HepG2 (cell line): ENCODE measurements around the gene HHATL. TPM values are rescaled to one million over a fixed set of nuclear protein-coding genes. Genes with fewer than 3 reads are reported as not detected.

ENCODE experiments used
- ATAC-seq: fragments of 200-7000 bp; cut with Tn5 transposase; 3 replicates; pipeline ENCODE4 v1.9.1; 2020; ENCODE audit warnings: mild to moderate bottlenecking, moderate library complexity
- BruUV-seq: library from RNA; stranded (reverse); fragments of 400-500 nt; replicated peaks from 2 replicates; lab custom pipeline; 2021; lab: Mats Ljungman, UMichigan
- CTCF ChIA-PET: fragments of 300-600 bp; formaldehyde crosslinking; extraction: SDS; loops from one replicate; lab custom pipeline; 2021; ENCODE audit warnings: low total read pairs, inconsistent platforms, low intra/inter-chr PET ratio; lab: Yijun Ruan, JAX
- POLR2A ChIA-PET: fragments of 350-600 bp; sonication (Branson Sonifier 250); formaldehyde crosslinking; loops from one replicate; lab custom pipeline; 2020; ENCODE audit warnings: antibody characterized with exemption, inconsistent platforms; lab: Yijun Ruan, JAX
- DNase-seq: peaks from one replicate; pipeline ENCODE4 v3.0.0-alpha.2; 2015; ENCODE audit warnings: low spot score
- FAIRE-seq: peaks from 3 replicates; lab custom pipeline; 2011; peaks lifted over from hg19 to GRCh38; lab: Jason Lieb, UNC
- H2AFZ ChIP-seq: one replicate; pipeline ENCODE4 v1.6.1; 2011; ENCODE audit warnings: low read length, inconsistent platforms
- H3K27ac ChIP-seq: fragments of 300-600 bp; 3 replicates; pipeline ENCODE4 v1.8.0; 2011; ENCODE audit warnings: mixed run types, mild to moderate bottlenecking, mixed read lengths, low read length, inconsistent platforms; ENCODE audit not compliant: insufficient read depth; ENCODE audit errors: extremely low read length
- H3K27me3 ChIP-seq, 2 experiments: fragments of 200-600 bp in 1 of 2; 2 replicates in 1 of 2; 3 replicates in 1 of 2; pipeline versions ENCODE4 v1.6.0 to v1.8.0; 2011; ENCODE audit warnings: low read length in 2 of 2, mild to moderate bottlenecking in 2 of 2, moderate library complexity in 2 of 2, inconsistent platforms in 1 of 2; ENCODE audit not compliant: insufficient read depth in 2 of 2, control insufficient read depth in 1 of 2
- H3K36me3 ChIP-seq, 2 experiments: fragments of 200-600 bp in 1 of 2; replicated peaks in 1 of 2; 2 replicates in 1 of 2; 3 replicates in 1 of 2; pipeline versions ENCODE4 v1.5.1 to v1.8.0; 2011; ENCODE audit warnings: low read length in 2 of 2, inconsistent platforms in 1 of 2; ENCODE audit not compliant: insufficient read depth in 2 of 2, control insufficient read depth in 1 of 2
- H3K4me1 ChIP-seq: 2 replicates; pipeline ENCODE4 v1.5.1; 2012; ENCODE audit warnings: low read length, inconsistent platforms; ENCODE audit not compliant: insufficient read depth
- H3K4me2 ChIP-seq: 2 replicates; pipeline ENCODE4 v1.6.0; 2011; ENCODE audit warnings: low read depth, low read length, inconsistent platforms
- H3K4me3 ChIP-seq, 3 experiments: fragments of 200-600 bp in 1 of 3; sonication (generic), shearing (Covaris generic) in 1 of 3; replicated peaks in 1 of 3; 2 replicates each; pipeline ENCODE4 v1.5.1; 2011 to 2016; ENCODE audit warnings: low read length in 3 of 3, inconsistent platforms in 2 of 3, low read depth in 2 of 3, mild to moderate bottlenecking in 2 of 3, control low read depth in 1 of 3, mixed read lengths in 1 of 3; ENCODE audit not compliant: insufficient read depth in 1 of 3
- H3K79me2 ChIP-seq: one replicate; pipeline ENCODE4 v1.6.1; 2011; ENCODE audit warnings: low read length, inconsistent platforms; ENCODE audit not compliant: insufficient read depth
- H3K9ac ChIP-seq: 2 replicates; pipeline ENCODE4 v1.6.0; 2011; ENCODE audit warnings: mild to moderate bottlenecking, low read depth, low read length, inconsistent platforms; ENCODE audit not compliant: insufficient read depth
- H3K9me3 ChIP-seq: 2 replicates; pipeline ENCODE4 v1.5.1; 2012; ENCODE audit warnings: mild to moderate bottlenecking, low read length
- H4K20me1 ChIP-seq: 2 replicates; pipeline ENCODE4 v1.6.0; 2011; ENCODE audit warnings: inconsistent platforms, mild to moderate bottlenecking, low read length, moderate library complexity; ENCODE audit not compliant: insufficient read depth
- CEBPG ChIP-seq: IDR thresholded peaks from 2 replicates; pipeline ENCODE4 v1.6.1; 2016
- PITX1 ChIP-seq: sonication (generic); formaldehyde crosslinking; IDR thresholded peaks from 2 replicates; pipeline ENCODE4 v1.5.1; 2020; ENCODE audit warnings: mild to moderate bottlenecking, missing genetic modification reagents
- RAD21 ChIP-seq: fragments of 450-650 bp; formaldehyde crosslinking; IDR thresholded peaks from 2 replicates; pipeline ENCODE4 v1.5.0; 2020; ENCODE audit warnings: mild to moderate bottlenecking
- RAD51 ChIP-seq: fragments of 450-650 bp; IDR thresholded peaks from 2 replicates; pipeline ENCODE4 v1.6.1; 2016; ENCODE audit warnings: borderline replicate concordance
- STAG1 ChIP-seq: sonication (generic); formaldehyde crosslinking; IDR thresholded peaks from 2 replicates; pipeline ENCODE4 v1.4.0; 2020; ENCODE audit warnings: missing genetic modification reagents
- TEAD3 ChIP-seq: optimal IDR thresholded peaks from 2 replicates; pipeline ENCODE3; 2016; ENCODE audit warnings: borderline replicate concordance
- XRCC5 ChIP-seq: fragments of 200-400 bp; formaldehyde crosslinking; optimal IDR thresholded peaks from 2 replicates; pipeline ENCODE3; 2017; ENCODE audit warnings: mild to moderate bottlenecking, low read length
- ZFP62 ChIP-seq: sonication (generic); formaldehyde crosslinking; IDR thresholded peaks from 2 replicates; pipeline ENCODE4 v1.4.0; 2020; ENCODE audit warnings: missing genetic modification reagents
- ZFX ChIP-seq: sonication (generic); formaldehyde crosslinking; IDR thresholded peaks from 2 replicates; pipeline ENCODE4 v1.4.0; 2020; ENCODE audit warnings: mild to moderate bottlenecking, low read depth, missing genetic modification reagents, moderate library complexity
- ZNF224 ChIP-seq: sonication (generic); formaldehyde crosslinking; IDR thresholded peaks from 2 replicates; pipeline ENCODE4 v1.5.0; 2020; ENCODE audit warnings: mild to moderate bottlenecking, missing genetic modification reagents
- WGBS: methylation state at CpG from one replicate; pipeline ENCODE4 v1.1.6; 2017; ENCODE audit warnings: low lambda C conversion rate; 5-methylcytosine and 5-hydroxymethylcytosine counted together
- in situ Hi-C: cut with HindIII; loops from 2 replicates; pipeline ENCODE4 v1.10.0; 2017; ENCODE audit warnings: low pct_unique_long_range_greater_than_20kb; ENCODE audit not compliant: extremely low pct_ligation_motif_present
- intact Hi-C: fragments of 100-400 bp; cut with micrococcal nuclease; formaldehyde crosslinking; loops from one replicate; pipeline ENCODE4 v1.10.0; 2022; ENCODE audit not compliant: unreplicated experiment
- polyA plus RNA-seq, 8 experiments: library from polyadenylated mRNA; depleted of rRNA in 3 of 8; stranded (reverse) in 7 of 8; unstranded in 1 of 8; fragments of >200 nt; fragmentation: Illumina TruSeq in 4 of 8; extraction: Trizol in 4 of 8; gene quantifications; 2 replicates each; pipeline versions ENCODE4 v1.2.1 to v1.2.3, GENCODE V29; 2011 to 2016; ENCODE audit warnings: low read depth in 4 of 8, missing spikeins in 1 of 8, mixed read lengths in 1 of 8; ENCODE audit not compliant: insufficient read depth in 1 of 8
- total RNA-seq, 5 experiments: library from RNA; depleted of rRNA; stranded (reverse); fragments of >200 nt; fragmentation: Illumina TruSeq; extraction: Trizol; gene quantifications; 2 replicates each; pipeline ENCODE4 v1.2.3, GENCODE V29; 2016; ENCODE audit warnings: low read depth in 1 of 5
- TF ChIP-seq, protein P1 (sequence below): sonication (generic); formaldehyde crosslinking; IDR thresholded peaks from 2 replicates; pipeline ENCODE4 v1.4.0; 2020; ENCODE audit warnings: missing genetic modification reagents
- TF ChIP-seq, protein P2 (sequence below): sonication (generic); formaldehyde crosslinking; IDR thresholded peaks from 2 replicates; pipeline ENCODE4 v1.4.0; 2020; ENCODE audit warnings: missing genetic modification reagents, borderline replicate concordance
- TF ChIP-seq, protein P3 (sequence below): sonication (generic); formaldehyde crosslinking; IDR thresholded peaks from 2 replicates; pipeline ENCODE4 v1.5.0; 2020; ENCODE audit warnings: mild to moderate bottlenecking, missing genetic modification reagents, moderate library complexity
- TF ChIP-seq, protein P4 (sequence below): sonication (generic); formaldehyde crosslinking; IDR thresholded peaks from 2 replicates; pipeline ENCODE4 v1.5.1; 2020; ENCODE audit warnings: mild to moderate bottlenecking, missing genetic modification reagents, moderate library complexity

Gene HHATL
- total and polyA plus RNA-seq, 2 of the 13 experiments (the other 11 are each of a cell fraction or from before 2014, with no cell fraction given) = 0.26 TPM; not detected in 1

DNA sequence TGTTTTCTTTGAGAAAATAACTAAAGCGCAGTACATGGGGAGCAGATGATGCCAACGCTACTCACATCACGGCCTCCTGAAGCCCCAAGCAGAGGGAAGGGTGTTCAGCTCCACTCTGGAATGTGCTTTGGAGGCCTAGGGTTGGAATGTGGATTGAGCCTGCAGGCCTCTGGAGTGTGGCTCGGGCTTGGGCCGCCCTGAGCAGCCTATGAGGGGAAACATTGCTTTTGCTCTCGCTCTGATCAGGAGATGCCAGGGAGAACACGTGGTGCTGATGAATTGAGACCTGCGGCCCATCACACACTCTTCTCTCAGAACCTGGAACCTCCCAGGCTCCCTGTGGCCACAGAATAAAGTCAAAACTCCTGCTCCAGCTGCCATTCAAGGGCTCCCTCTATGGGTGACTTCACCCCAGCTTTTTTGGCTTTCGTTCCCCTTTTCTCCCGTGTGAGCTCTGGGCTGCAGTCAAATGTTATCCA, 47.2 kb upstream of the HHATL start:
- DNase-seq = no peak
- H3K27me3 ChIP-seq = no peaks in the 10 kb centered on the region
- ChIA-PET CTCF (no interaction called here), POLR2A (interaction anchor here (0.7 to 2.3 kb wide), 5 partner anchors 17 to 159 kb away, joined by 3 to 9 read pairs (median 5); partner anchors contain the start of genes HIGD1A, NKTR and SS18L2)
- peak; percentile 76 for ATAC-seq
- H3K79me2 ChIP-seq = no peaks in the 10 kb centered on the region
- 42% methylated on average over 8 of the region's 10 CpGs for WGBS
- H2AFZ ChIP-seq = no peak overlapping the region
- H4K20me1 ChIP-seq = no peaks in the 10 kb centered on the region
- peak overlapping the region; percentile 42; the same call in 1 of the 2 replicates for H3K4me2 ChIP-seq
- H3K36me3 ChIP-seq = no peaks in the 10 kb centered on the region
- peaks cover 54% of the 10 kb centered on the region for H3K4me1 ChIP-seq
- BruUV-seq = no TSS peak
- H3K9me3 ChIP-seq = no peaks in the 10 kb centered on the region
- no peak overlapping the region; a peak in 1 of 6 replicates for H3K4me3 ChIP-seq
- H3K27ac ChIP-seq = no peak overlapping the region
- in situ Hi-C loops = loop anchor here (5.0 kb wide), 1 partner anchor 97 kb away; the partner anchor contains the start of gene ZBTB47
- no peak overlapping the region for H3K9ac ChIP-seq
- intact Hi-C loops = loop anchor here (5.0 kb wide), 1 partner anchor 97 kb away; the partner anchor contains the start of gene ZBTB47
- FAIRE-seq = peak; percentile 80
- no peak for TF ChIP-seq CEBPG (CRISPR knock-in tag)
- peak; percentile 63; the same call in 1 of the 2 replicates for TF ChIP-seq ZFX (CRISPR knock-in tag)
- TF ChIP-seq, protein P1, sequence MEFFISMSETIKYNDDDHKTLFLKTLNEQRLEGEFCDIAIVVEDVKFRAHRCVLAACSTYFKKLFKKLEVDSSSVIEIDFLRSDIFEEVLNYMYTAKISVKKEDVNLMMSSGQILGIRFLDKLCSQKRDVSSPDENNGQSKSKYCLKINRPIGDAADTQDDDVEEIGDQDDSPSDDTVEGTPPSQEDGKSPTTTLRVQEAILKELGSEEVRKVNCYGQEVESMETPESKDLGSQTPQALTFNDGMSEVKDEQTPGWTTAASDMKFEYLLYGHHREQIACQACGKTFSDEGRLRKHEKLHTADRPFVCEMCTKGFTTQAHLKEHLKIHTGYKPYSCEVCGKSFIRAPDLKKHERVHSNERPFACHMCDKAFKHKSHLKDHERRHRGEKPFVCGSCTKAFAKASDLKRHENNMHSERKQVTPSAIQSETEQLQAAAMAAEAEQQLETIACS = no peak
- peak; percentile 45; the same call in 1 of the 2 replicates for TF ChIP-seq PITX1 (CRISPR knock-in tag)
- TF ChIP-seq, protein P2, sequence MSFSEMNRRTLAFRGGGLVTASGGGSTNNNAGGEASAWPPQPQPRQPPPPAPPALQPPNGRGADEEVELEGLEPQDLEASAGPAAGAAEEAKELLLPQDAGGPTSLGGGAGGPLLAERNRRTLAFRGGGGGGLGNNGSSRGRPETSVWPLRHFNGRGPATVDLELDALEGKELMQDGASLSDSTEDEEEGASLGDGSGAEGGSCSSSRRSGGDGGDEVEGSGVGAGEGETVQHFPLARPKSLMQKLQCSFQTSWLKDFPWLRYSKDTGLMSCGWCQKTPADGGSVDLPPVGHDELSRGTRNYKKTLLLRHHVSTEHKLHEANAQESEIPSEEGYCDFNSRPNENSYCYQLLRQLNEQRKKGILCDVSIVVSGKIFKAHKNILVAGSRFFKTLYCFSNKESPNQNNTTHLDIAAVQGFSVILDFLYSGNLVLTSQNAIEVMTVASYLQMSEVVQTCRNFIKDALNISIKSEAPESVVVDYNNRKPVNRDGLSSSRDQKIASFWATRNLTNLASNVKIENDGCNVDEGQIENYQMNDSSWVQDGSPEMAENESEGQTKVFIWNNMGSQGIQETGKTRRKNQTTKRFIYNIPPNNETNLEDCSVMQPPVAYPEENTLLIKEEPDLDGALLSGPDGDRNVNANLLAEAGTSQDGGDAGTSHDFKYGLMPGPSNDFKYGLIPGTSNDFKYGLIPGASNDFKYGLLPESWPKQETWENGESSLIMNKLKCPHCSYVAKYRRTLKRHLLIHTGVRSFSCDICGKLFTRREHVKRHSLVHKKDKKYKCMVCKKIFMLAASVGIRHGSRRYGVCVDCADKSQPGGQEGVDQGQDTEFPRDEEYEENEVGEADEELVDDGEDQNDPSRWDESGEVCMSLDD = 0 out of 2 replicates have a peak, but pooled peaks have one; percentile 27
- TF ChIP-seq XRCC5 = peak; percentile 45
- TF ChIP-seq STAG1 (CRISPR knock-in tag) = peak; percentile 71
- no peak for TF ChIP-seq ZFP62 (CRISPR knock-in tag)
- TF ChIP-seq, protein P3, sequence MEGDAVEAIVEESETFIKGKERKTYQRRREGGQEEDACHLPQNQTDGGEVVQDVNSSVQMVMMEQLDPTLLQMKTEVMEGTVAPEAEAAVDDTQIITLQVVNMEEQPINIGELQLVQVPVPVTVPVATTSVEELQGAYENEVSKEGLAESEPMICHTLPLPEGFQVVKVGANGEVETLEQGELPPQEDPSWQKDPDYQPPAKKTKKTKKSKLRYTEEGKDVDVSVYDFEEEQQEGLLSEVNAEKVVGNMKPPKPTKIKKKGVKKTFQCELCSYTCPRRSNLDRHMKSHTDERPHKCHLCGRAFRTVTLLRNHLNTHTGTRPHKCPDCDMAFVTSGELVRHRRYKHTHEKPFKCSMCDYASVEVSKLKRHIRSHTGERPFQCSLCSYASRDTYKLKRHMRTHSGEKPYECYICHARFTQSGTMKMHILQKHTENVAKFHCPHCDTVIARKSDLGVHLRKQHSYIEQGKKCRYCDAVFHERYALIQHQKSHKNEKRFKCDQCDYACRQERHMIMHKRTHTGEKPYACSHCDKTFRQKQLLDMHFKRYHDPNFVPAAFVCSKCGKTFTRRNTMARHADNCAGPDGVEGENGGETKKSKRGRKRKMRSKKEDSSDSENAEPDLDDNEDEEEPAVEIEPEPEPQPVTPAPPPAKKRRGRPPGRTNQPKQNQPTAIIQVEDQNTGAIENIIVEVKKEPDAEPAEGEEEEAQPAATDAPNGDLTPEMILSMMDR (CRISPR knock-in tag) = peak; percentile 64
- TF ChIP-seq TEAD3 (CRISPR knock-in tag) = peak; percentile 55
- TF ChIP-seq RAD21 (CRISPR knock-in tag) = peak; percentile 49
- TF ChIP-seq, protein P4, sequence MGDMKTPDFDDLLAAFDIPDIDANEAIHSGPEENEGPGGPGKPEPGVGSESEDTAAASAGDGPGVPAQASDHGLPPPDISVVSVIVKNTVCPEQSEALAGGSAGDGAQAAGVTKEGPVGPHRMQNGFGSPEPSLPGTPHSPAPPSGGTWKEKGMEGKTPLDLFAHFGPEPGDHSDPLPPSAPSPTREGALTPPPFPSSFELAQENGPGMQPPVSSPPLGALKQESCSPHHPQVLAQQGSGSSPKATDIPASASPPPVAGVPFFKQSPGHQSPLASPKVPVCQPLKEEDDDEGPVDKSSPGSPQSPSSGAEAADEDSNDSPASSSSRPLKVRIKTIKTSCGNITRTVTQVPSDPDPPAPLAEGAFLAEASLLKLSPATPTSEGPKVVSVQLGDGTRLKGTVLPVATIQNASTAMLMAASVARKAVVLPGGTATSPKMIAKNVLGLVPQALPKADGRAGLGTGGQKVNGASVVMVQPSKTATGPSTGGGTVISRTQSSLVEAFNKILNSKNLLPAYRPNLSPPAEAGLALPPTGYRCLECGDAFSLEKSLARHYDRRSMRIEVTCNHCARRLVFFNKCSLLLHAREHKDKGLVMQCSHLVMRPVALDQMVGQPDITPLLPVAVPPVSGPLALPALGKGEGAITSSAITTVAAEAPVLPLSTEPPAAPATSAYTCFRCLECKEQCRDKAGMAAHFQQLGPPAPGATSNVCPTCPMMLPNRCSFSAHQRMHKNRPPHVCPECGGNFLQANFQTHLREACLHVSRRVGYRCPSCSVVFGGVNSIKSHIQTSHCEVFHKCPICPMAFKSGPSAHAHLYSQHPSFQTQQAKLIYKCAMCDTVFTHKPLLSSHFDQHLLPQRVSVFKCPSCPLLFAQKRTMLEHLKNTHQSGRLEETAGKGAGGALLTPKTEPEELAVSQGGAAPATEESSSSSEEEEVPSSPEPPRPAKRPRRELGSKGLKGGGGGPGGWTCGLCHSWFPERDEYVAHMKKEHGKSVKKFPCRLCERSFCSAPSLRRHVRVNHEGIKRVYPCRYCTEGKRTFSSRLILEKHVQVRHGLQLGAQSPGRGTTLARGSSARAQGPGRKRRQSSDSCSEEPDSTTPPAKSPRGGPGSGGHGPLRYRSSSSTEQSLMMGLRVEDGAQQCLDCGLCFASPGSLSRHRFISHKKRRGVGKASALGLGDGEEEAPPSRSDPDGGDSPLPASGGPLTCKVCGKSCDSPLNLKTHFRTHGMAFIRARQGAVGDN (CRISPR knock-in tag) = peak; percentile 56
- TF ChIP-seq RAD51 = no peak
- 0 out of 2 replicates have a peak, but pooled peaks have one; percentile 44 for TF ChIP-seq ZNF224 (CRISPR knock-in tag)
